Breast epithelium (tissue), 3 donors: ENCODE measurements around the gene PHB1.

ENCODE experiments used
- POLR2A ChIP-seq: fragments of 450-650 bp; IDR thresholded peaks from one replicate; pipeline ENCODE4 v1.6.1; 2016; ENCODE audit warnings: antibody characterized with exemption, mild to moderate bottlenecking, moderate library complexity
- POLR2AphosphoS5 ChIP-seq, 3 donors: sonication (generic); formaldehyde crosslinking; IDR thresholded peaks; one replicate each; pipeline ENCODE4 v1.6.1; 2017; ENCODE audit warnings: antibody characterized with exemption in 3 of 3
- TF ChIP-seq, protein P1 (sequence below), 3 donors: fragments of 450-650 bp; IDR thresholded peaks; one replicate each; pipeline ENCODE4 v1.5.1; 2016 to 2017; ENCODE audit warnings: antibody characterized with exemption in 3 of 3, mild to moderate bottlenecking in 3 of 3, moderate library complexity in 3 of 3

DNA sequence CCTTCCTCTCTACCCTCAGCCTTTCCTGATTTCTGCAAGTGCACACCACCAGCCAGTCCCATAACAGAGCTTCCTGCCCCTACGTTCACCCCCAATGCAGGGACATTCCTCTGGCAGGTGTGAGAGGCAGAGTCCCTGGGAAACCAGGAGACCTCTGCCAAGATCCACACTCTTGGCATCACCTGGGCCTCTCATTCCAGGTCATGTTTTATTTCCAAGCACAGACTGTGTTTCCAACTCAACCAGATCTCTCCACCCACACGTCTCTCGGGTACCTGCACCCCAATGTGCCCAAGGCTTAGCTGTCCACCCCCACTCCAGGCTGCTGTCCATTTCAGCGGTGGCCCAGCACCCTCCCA is 21.0 kb upstream of the PHB1 start:
- TF ChIP-seq, protein P1, sequence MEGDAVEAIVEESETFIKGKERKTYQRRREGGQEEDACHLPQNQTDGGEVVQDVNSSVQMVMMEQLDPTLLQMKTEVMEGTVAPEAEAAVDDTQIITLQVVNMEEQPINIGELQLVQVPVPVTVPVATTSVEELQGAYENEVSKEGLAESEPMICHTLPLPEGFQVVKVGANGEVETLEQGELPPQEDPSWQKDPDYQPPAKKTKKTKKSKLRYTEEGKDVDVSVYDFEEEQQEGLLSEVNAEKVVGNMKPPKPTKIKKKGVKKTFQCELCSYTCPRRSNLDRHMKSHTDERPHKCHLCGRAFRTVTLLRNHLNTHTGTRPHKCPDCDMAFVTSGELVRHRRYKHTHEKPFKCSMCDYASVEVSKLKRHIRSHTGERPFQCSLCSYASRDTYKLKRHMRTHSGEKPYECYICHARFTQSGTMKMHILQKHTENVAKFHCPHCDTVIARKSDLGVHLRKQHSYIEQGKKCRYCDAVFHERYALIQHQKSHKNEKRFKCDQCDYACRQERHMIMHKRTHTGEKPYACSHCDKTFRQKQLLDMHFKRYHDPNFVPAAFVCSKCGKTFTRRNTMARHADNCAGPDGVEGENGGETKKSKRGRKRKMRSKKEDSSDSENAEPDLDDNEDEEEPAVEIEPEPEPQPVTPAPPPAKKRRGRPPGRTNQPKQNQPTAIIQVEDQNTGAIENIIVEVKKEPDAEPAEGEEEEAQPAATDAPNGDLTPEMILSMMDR (IDR thresholded peaks at IDR 0.05) = no peak
- TF ChIP-seq POLR2A (no peak), POLR2AphosphoS5 (IDR thresholded peaks at IDR 0.05) (peak in 1 of 3 donors; percentile 36)
